H1 (cell line): Measurements from ENCODE around the gene VMP1. TPM values are rescaled to one million over a fixed set of nuclear protein-coding genes. Genes with fewer than 3 reads are reported as not detected.

Experiments used
- CTCF ChIA-PET: fragments of 300-600 bp; sonication (Branson Sonifier 250); formaldehyde crosslinking; loops from one replicate; lab custom pipeline; 2021; ENCODE audit not compliant: partially characterized antibody; lab: Charles Lee
- POLR2A ChIA-PET: fragments of 300-600 bp; sonication (Branson Sonifier 250); formaldehyde crosslinking; loops from one replicate; lab custom pipeline; 2021; ENCODE audit warnings: inconsistent platforms; ENCODE audit not compliant: partially characterized antibody; lab: Charles Lee
- DNase-seq, 2 experiments: peaks; one replicate each; pipeline versions ENCODE4 v3.0.0 to v3.0.0-alpha.2; 2010 to 2022; ENCODE audit warnings: low spot score in 2 of 2, low read depth in 1 of 2, mixed read lengths in 1 of 2
- FAIRE-seq: peaks from 2 replicates; lab custom pipeline; 2011; peaks lifted over from hg19 to GRCh38; lab: Jason Lieb, UNC
- H2AFZ ChIP-seq: 2 replicates; pipeline ENCODE4 v1.8.1; 2012; ENCODE audit warnings: low read length, inconsistent platforms
- H2AK5ac ChIP-seq: 2 replicates; pipeline ENCODE4 v1.6.1; 2013; ENCODE audit warnings: low read depth, low read length
- H2BK120ac ChIP-seq: replicated peaks from 2 replicates; pipeline ENCODE3; 2013; ENCODE audit warnings: low read depth, low read length, inconsistent platforms
- H2BK12ac ChIP-seq: 2 replicates; pipeline ENCODE4 v1.6.1; 2013; ENCODE audit warnings: low read depth, low read length
- H2BK15ac ChIP-seq: 2 replicates; pipeline ENCODE4 v1.6.1; 2013; ENCODE audit warnings: low read length
- H2BK20ac ChIP-seq: 2 replicates; pipeline ENCODE4 v1.6.1; 2013; ENCODE audit warnings: low read length
- H2BK5ac ChIP-seq: 2 replicates; pipeline ENCODE4 v1.6.1; 2013; ENCODE audit warnings: low read depth, low read length
- H3K14ac ChIP-seq: 2 replicates; pipeline ENCODE4 v1.6.1; 2013; ENCODE audit warnings: inconsistent platforms; ENCODE audit not compliant: insufficient read length
- H3K18ac ChIP-seq: 2 replicates; pipeline ENCODE4 v1.6.1; 2013; ENCODE audit warnings: low read length; ENCODE audit errors: extremely low read depth
- H3K23ac ChIP-seq: 2 replicates; pipeline ENCODE4 v1.6.1; 2013; ENCODE audit warnings: inconsistent platforms; ENCODE audit not compliant: insufficient read length
- H3K23me2 ChIP-seq: 2 replicates; pipeline ENCODE4 v1.6.1; 2013; ENCODE audit warnings: low read depth, low read length
- H3K27ac ChIP-seq: 2 replicates; pipeline ENCODE4 v1.6.1; 2011; ENCODE audit warnings: low read depth, low read length, inconsistent platforms
- H3K27me3 ChIP-seq, 4 experiments: replicated peaks in 1 of 4; 1 replicate in 1 of 4; 2 replicates in 3 of 4; pipeline versions ENCODE4 v1.6.1 to v1.8.1; 2011 to 2013; ENCODE audit warnings: low read length in 3 of 4, mild to moderate bottlenecking in 3 of 4, inconsistent platforms in 2 of 4, mixed read lengths in 2 of 4, moderate library complexity in 1 of 4; ENCODE audit not compliant: control insufficient read depth in 3 of 4, insufficient read depth in 3 of 4; ENCODE audit errors: extremely low read depth in 1 of 4
- H3K36me3 ChIP-seq, 4 experiments: 2 replicates each; pipeline versions ENCODE4 v1.6.1 to v1.8.1; 2011 to 2013; ENCODE audit warnings: mild to moderate bottlenecking in 4 of 4, low read length in 3 of 4, moderate library complexity in 2 of 4, control low read depth in 1 of 4, inconsistent platforms in 1 of 4; ENCODE audit not compliant: insufficient read depth in 4 of 4, control insufficient read depth in 2 of 4
- H3K4ac ChIP-seq: replicated peaks from 2 replicates; pipeline ENCODE3; 2013; ENCODE audit warnings: low read length, low read depth, mixed read lengths, inconsistent platforms; ENCODE audit not compliant: insufficient read length
- H3K4me1 ChIP-seq, 4 experiments: replicated peaks in 1 of 4; 1 replicate in 1 of 4; 2 replicates in 3 of 4; pipeline versions ENCODE4 v1.6.1 to v1.8.1; 2011 to 2013; ENCODE audit warnings: low read length in 3 of 4, inconsistent platforms in 2 of 4, mixed read lengths in 1 of 4; ENCODE audit not compliant: insufficient read depth in 4 of 4, control insufficient read depth in 3 of 4
- H3K4me2 ChIP-seq, 2 experiments: 2 replicates each; pipeline versions ENCODE4 v1.6.1 to v1.8.1; 2011 to 2013; ENCODE audit warnings: low read depth in 2 of 2, low read length in 2 of 2, control low read depth in 1 of 2, inconsistent platforms in 1 of 2, mild to moderate bottlenecking in 1 of 2; ENCODE audit not compliant: insufficient read depth in 1 of 2
- H3K4me3 ChIP-seq, 4 experiments: fragments of 200-600, 300-600 bp in 1 of 4; sonication (generic), shearing (Covaris generic), sonication (Bioruptor Twin) in 1 of 4; 2 replicates each; pipeline versions ENCODE4 v1.5.1 to v1.8.1; 2011 to 2016; ENCODE audit warnings: low read length in 4 of 4, low read depth in 3 of 4, control low read depth in 2 of 4, inconsistent platforms in 2 of 4, mild to moderate bottlenecking in 2 of 4, mixed read lengths in 1 of 4, moderate library complexity in 1 of 4; ENCODE audit not compliant: insufficient read depth in 2 of 4; ENCODE audit errors: extremely low read depth in 1 of 4
- H3K56ac ChIP-seq: replicated peaks from 2 replicates; pipeline ENCODE3; 2013; ENCODE audit warnings: low read depth, mild to moderate bottlenecking, mixed read lengths, low read length, inconsistent platforms; ENCODE audit not compliant: insufficient read length
- H3K79me1 ChIP-seq: 2 replicates; pipeline ENCODE4 v1.6.1; 2013; ENCODE audit warnings: low read depth, low read length, control low read depth
- H3K79me2 ChIP-seq, 2 experiments: 2 replicates each; pipeline versions ENCODE4 v1.6.1 to v1.8.1; 2012 to 2013; ENCODE audit warnings: low read length in 2 of 2, mild to moderate bottlenecking in 2 of 2, inconsistent platforms in 1 of 2; ENCODE audit not compliant: insufficient read depth in 2 of 2, control insufficient read depth in 1 of 2
- H3K9ac ChIP-seq, 4 experiments: replicated peaks in 1 of 4; 1 replicate in 1 of 4; 2 replicates in 3 of 4; pipeline versions ENCODE4 v1.6.1 to v1.8.1; 2011 to 2013; ENCODE audit warnings: low read depth in 3 of 4, low read length in 3 of 4, control low read depth in 2 of 4, mild to moderate bottlenecking in 2 of 4, moderate library complexity in 2 of 4, inconsistent platforms in 1 of 4; ENCODE audit errors: extremely low read depth in 1 of 4
- H3K9me3 ChIP-seq, 2 experiments: 2 replicates each; pipeline versions ENCODE4 v1.6.1 to v1.8.1; 2012 to 2013; ENCODE audit warnings: mild to moderate bottlenecking in 2 of 2, moderate library complexity in 2 of 2, control low read depth in 1 of 2, inconsistent platforms in 1 of 2, low read depth in 1 of 2, low read length in 1 of 2, mixed read lengths in 1 of 2; ENCODE audit not compliant: insufficient read depth in 2 of 2
- H4K20me1 ChIP-seq, 2 experiments: replicated peaks in 1 of 2; 2 replicates each; pipeline versions ENCODE3 to v1.8.1; 2011 to 2013; ENCODE audit warnings: inconsistent platforms in 2 of 2, low read length in 2 of 2, mild to moderate bottlenecking in 1 of 2; ENCODE audit not compliant: insufficient read depth in 2 of 2, control insufficient read depth in 1 of 2
- H4K5ac ChIP-seq: 2 replicates; pipeline ENCODE4 v1.6.1; 2013; ENCODE audit warnings: low read length, low read depth, mixed read lengths, inconsistent platforms; ENCODE audit not compliant: insufficient read length
- H4K8ac ChIP-seq: 2 replicates; pipeline ENCODE4 v1.8.0; 2013; ENCODE audit warnings: mild to moderate bottlenecking, moderate library complexity, low read length, inconsistent platforms; ENCODE audit not compliant: insufficient read depth; ENCODE audit errors: extremely low read depth
- H4K91ac ChIP-seq: replicated peaks from 2 replicates; pipeline ENCODE3; 2013; ENCODE audit warnings: low read length, mixed read lengths, inconsistent platforms; ENCODE audit not compliant: insufficient read length
- BCL11A ChIP-seq, 2 experiments: IDR thresholded peaks; one replicate each; pipeline ENCODE4 v1.6.1; 2011; ENCODE audit warnings: low read depth in 2 of 2, low read length in 2 of 2, mild to moderate bottlenecking in 2 of 2
- BRCA1 ChIP-seq: IDR thresholded peaks from 2 replicates; pipeline ENCODE4 v1.6.1; 2012; ENCODE audit warnings: low read depth, low read length, improper control_type of control experiment
- CBX5 ChIP-seq: fragments of 300-800, 300-1000 bp; sonication (generic); IDR thresholded peaks from 2 replicates; pipeline ENCODE4 v1.7.1; 2016; ENCODE audit warnings: antibody characterized with exemption, low read length, low read depth
- CEBPB ChIP-seq: IDR thresholded peaks from 2 replicates; pipeline ENCODE4 v1.6.1; 2012; ENCODE audit warnings: low read depth, low read length
- CHD2 ChIP-seq: IDR thresholded peaks from 2 replicates; pipeline ENCODE4 v1.6.1; 2012; ENCODE audit warnings: low read length, improper control_type of control experiment
- CTBP2 ChIP-seq: IDR thresholded peaks from 2 replicates; pipeline ENCODE4 v1.7.0; 2011; ENCODE audit warnings: borderline replicate concordance, mild to moderate bottlenecking, moderate library complexity, mixed read lengths, low read length; ENCODE audit not compliant: insufficient read depth, insufficient read length
- EZH2 ChIP-seq: fragments of 200-600 bp; sonication (generic); IDR thresholded peaks from 2 replicates; pipeline ENCODE4 v1.7.1; 2012; ENCODE audit warnings: low read depth, mild to moderate bottlenecking, moderate library complexity, low read length, inconsistent platforms; ENCODE audit not compliant: severe bottlenecking
- KDM1A ChIP-seq: fragments of 200-600, 300-600 bp; sonication (generic); IDR thresholded peaks from 2 replicates; pipeline ENCODE4 v1.7.1; 2016; ENCODE audit warnings: mild to moderate bottlenecking, low read length, borderline replicate concordance
- KDM4A ChIP-seq: IDR thresholded peaks from one replicate; pipeline ENCODE4 v1.7.1; 2012; ENCODE audit warnings: low read depth, mild to moderate bottlenecking, moderate library complexity, low read length, inconsistent platforms; ENCODE audit not compliant: severe bottlenecking
- MAX ChIP-seq: IDR thresholded peaks from 2 replicates; pipeline ENCODE4 v1.6.1; 2012; ENCODE audit warnings: inconsistent platforms
- PHF8 ChIP-seq: fragments of 200-600 bp; sonication (generic); conservative IDR thresholded peaks from 2 replicates; pipeline ENCODE4 v1.7.1; 2012; ENCODE audit warnings: low read depth, mild to moderate bottlenecking, inconsistent platforms, low read length, moderate library complexity
- SIX5 ChIP-seq: IDR thresholded peaks from 2 replicates; pipeline ENCODE4 v1.6.1; 2011; ENCODE audit warnings: mild to moderate bottlenecking, low read depth, low read length
- SP1 ChIP-seq: IDR thresholded peaks from 2 replicates; pipeline ENCODE4 v1.6.1; 2011; ENCODE audit warnings: low read depth, low read length
- SUZ12 ChIP-seq: fragments of 200-600 bp; sonication (generic); IDR thresholded peaks from 2 replicates; pipeline ENCODE4 v1.6.1; 2012; ENCODE audit warnings: mild to moderate bottlenecking, inconsistent platforms, low read length, moderate library complexity, mixed read lengths
- WGBS, 2 experiments: shearing (Covaris generic) in 1 of 2; methylation state at CpG; one replicate each; pipeline versions ENCODE4 v1.1.6 to v1.1.7; 2013 to 2015; ENCODE audit warnings: low lambda C conversion rate in 2 of 2, mixed read lengths in 2 of 2, inconsistent platforms in 1 of 2, low coverage in 1 of 2, missing lambda C conversion rate in 1 of 2; ENCODE audit not compliant: insufficient replicate concordance in 2 of 2, insufficient coverage in 1 of 2, insufficient read length in 1 of 2; ENCODE audit errors: extremely low coverage in 1 of 2, missing lambda C conversion rate in 1 of 2; 5-methylcytosine and 5-hydroxymethylcytosine counted together
- polyA plus RNA-seq, 7 experiments: library from polyadenylated mRNA; depleted of rRNA in 3 of 7; stranded (reverse) in 5 of 7; unstranded in 2 of 7; fragments of >200 nt in 5 of 7; fragments of 200-250 nt in 2 of 7; gene quantifications; 1 replicate in 5 of 7; 2 replicates in 1 of 7; 4 replicates in 1 of 7; pipeline versions ENCODE4 v1.2.1 to v1.2.3, GENCODE V29; 2011 to 2013; ENCODE audit warnings: missing spikeins in 2 of 7, mixed read lengths in 2 of 7
- total RNA-seq: library from RNA; stranded (reverse); fragmentation: NEBNext Ultra II Directional; extraction: Animal tissue kit (Norgen Biotek cat#: 25700); gene quantifications from 2 replicates; pipeline ENCODE4 v1.2.1, GENCODE V29; 2021

VMP1 gene
- total and polyA plus RNA-seq, 2 of the 8 experiments (the other 6 are each of a cell fraction or from before 2014, with no cell fraction given) = 45.0 to 92.7 TPM

GRCh38 chr17:59756236-59756818, 48.9 kb downstream of the VMP1 start:
- Histone ChIP-seq H4K5ac (no peak overlapping the region), H3K18ac (no peak overlapping the region), H3K4me1 (peaks cover 0 to 2% (median 0%) of the 10 kb centered on the region in 4 experiments; a peak in 1 of 7 replicates), H3K4me3 (no peak overlapping the region), H3K14ac (no peak overlapping the region), H2BK5ac (no peak overlapping the region), H3K27me3 (no peaks in the 10 kb centered on the region), H2BK12ac (no peak overlapping the region; the same call in 1 of the 2 replicates), H4K91ac (no peak overlapping the region), H3K9me3 (no peaks in the 10 kb centered on the region), H3K79me1 (no peaks in the 10 kb centered on the region), H4K20me1 (no peaks in the 10 kb centered on the region), H3K9ac (no peak overlapping the region), H3K4ac (no peak overlapping the region), H4K8ac (no peak overlapping the region; the same call in 1 of the 2 replicates), H2BK15ac (no peak overlapping the region), H2AFZ (no peak overlapping the region), H2AK5ac (no peak overlapping the region), H3K56ac (no peak overlapping the region), H2BK20ac (no peak overlapping the region), H2BK120ac (no peak overlapping the region), H3K4me2 (no peak overlapping the region), H3K23ac (no peak overlapping the region), H3K23me2 (no peaks in the 10 kb centered on the region), H3K27ac (no peak overlapping the region), H3K36me3 (no peaks in the 10 kb centered on the region), H3K79me2 (no peaks in the 10 kb centered on the region)
- DNase-seq = no peak
- CTCF ChIA-PET = interaction anchor here (1.1 kb wide), 1 partner anchor 9 kb away, joined by 3 read pairs; no protein-coding TSS in a partner anchor
- 81% methylated on average over 3 of the region's 3 CpGs; no CpG with 5 or more reads in 1 of the 2 experiments for WGBS, 2 experiments
- no peak for FAIRE-seq
- POLR2A ChIA-PET = no interaction called here
- no peak for TF ChIP-seq BRCA1
- no peak for TF ChIP-seq SUZ12
- no peak for TF ChIP-seq EZH2
- no peak for TF ChIP-seq KDM4A
- TF ChIP-seq CTBP2 = no peak
- no peak for TF ChIP-seq CBX5
- no peak for TF ChIP-seq CEBPB
- TF ChIP-seq KDM1A = no peak
- TF ChIP-seq BCL11A (IDR thresholded peaks at IDR 0.05; ENCODE audit: low read depth in 2 of 2, low read length in 2 of 2) = no peak
- no peak for TF ChIP-seq CHD2
- TF ChIP-seq SP1 = no peak
- no peak for TF ChIP-seq SIX5
- no peak for TF ChIP-seq MAX
- TF ChIP-seq PHF8 = no peak
